ENCODE results near the gene KCNT1.

Gene KCNT1

GRCh38 chr9:135757356-135757755 lies 55.4 kb downstream of the KCNT1 start:
- TF ChIP-seq EZH2phosphoT487 (IDR thresholded peaks at IDR 0.05; ENCODE audit: low read depth): no peak
- no peak for TF ChIP-seq CTCF (IDR thresholded peaks at IDR 0.05; ENCODE audit: low read depth, low read length)
- H3K4me2 ChIP-seq (ENCODE audit: low read length): no peak overlapping the region

GRCh38 chr9:135758056-135758455 lies 56.1 kb downstream of the KCNT1 start:
- Histone ChIP-seq H3K4me1 (ENCODE audit: low read length) (peaks cover 13% of the 10 kb centered on the region), H2AFZ (ENCODE audit: low read depth, low read length) (no peak overlapping the region), H3K27me3 (ENCODE audit: low read depth, low read length) (no peaks in the 10 kb centered on the region), H3K4me3 (ENCODE audit: low read length) (no peak overlapping the region), H3K9ac (ENCODE audit: low read length) (no peak overlapping the region), H3K9me3 (ENCODE audit: insufficient read depth, low read length) (no peaks in the 10 kb centered on the region), H3K4me2 (ENCODE audit: low read length) (no peak overlapping the region), H4K20me1 (ENCODE audit: insufficient read depth, low read length) (no peaks in the 10 kb centered on the region), H3K36me3 (replicated peaks; ENCODE audit: low read depth, low read length) (no peaks in the 10 kb centered on the region), H3K27ac (ENCODE audit: low read length) (no peak overlapping the region), H3K79me2 (ENCODE audit: low read length) (no peaks in the 10 kb centered on the region)
- no peak for TF ChIP-seq EZH2phosphoT487 (IDR thresholded peaks at IDR 0.05; ENCODE audit: low read depth)

More at GRCh38 chr9:135757356-135757755, 55.4 kb downstream of the KCNT1 start:
- Histone ChIP-seq H3K27me3 (ENCODE audit: low read depth, low read length) (no peaks in the 10 kb centered on the region), H3K4me1 (ENCODE audit: low read length) (peaks cover 16% of the 10 kb centered on the region), H3K79me2 (ENCODE audit: low read length) (no peaks in the 10 kb centered on the region), H4K20me1 (ENCODE audit: insufficient read depth, low read length) (no peaks in the 10 kb centered on the region), H3K9me3 (ENCODE audit: insufficient read depth, low read length) (no peaks in the 10 kb centered on the region), H2AFZ (ENCODE audit: low read depth, low read length) (no peak overlapping the region), H3K36me3 (replicated peaks; ENCODE audit: low read depth, low read length) (no peaks in the 10 kb centered on the region), H3K4me3 (ENCODE audit: low read length) (no peak overlapping the region), H3K9ac (ENCODE audit: low read length) (no peak overlapping the region), H3K27ac (ENCODE audit: low read length) (no peak overlapping the region)

GRCh38 chr9:135758870-135759269 lies 56.9 kb downstream of the KCNT1 start:
- no peak overlapping the region for H2AFZ ChIP-seq (ENCODE audit: low read depth, low read length)
- no peak overlapping the region for H3K27ac ChIP-seq (ENCODE audit: low read length)
- no peaks in the 10 kb centered on the region for H3K9me3 ChIP-seq (ENCODE audit: insufficient read depth, low read length)
- H3K27me3 ChIP-seq (ENCODE audit: low read depth, low read length): no peaks in the 10 kb centered on the region
- no peak overlapping the region for H3K9ac ChIP-seq (ENCODE audit: low read length)
- H3K36me3 ChIP-seq (replicated peaks; ENCODE audit: low read depth, low read length): no peaks in the 10 kb centered on the region
- H3K4me3 ChIP-seq (ENCODE audit: low read length): no peak overlapping the region
- no peaks in the 10 kb centered on the region for H3K79me2 ChIP-seq (ENCODE audit: low read length)
- TF ChIP-seq CTCF (IDR thresholded peaks at IDR 0.05; ENCODE audit: low read depth, low read length): no peak
- TF ChIP-seq EZH2phosphoT487 (IDR thresholded peaks at IDR 0.05; ENCODE audit: low read depth): no peak
- H3K4me2 ChIP-seq (ENCODE audit: low read length): no peak overlapping the region
- H4K20me1 ChIP-seq (ENCODE audit: insufficient read depth, low read length): no peaks in the 10 kb centered on the region
- H3K4me1 ChIP-seq (ENCODE audit: low read length): peaks cover 13% of the 10 kb centered on the region

- no peak overlapping the region for H3K9ac ChIP-seq (ENCODE audit: low read length)
- TF ChIP-seq CTCF (IDR thresholded peaks at IDR 0.05; ENCODE audit: low read depth, low read length) (no peak), EZH2phosphoT487 (IDR thresholded peaks at IDR 0.05; ENCODE audit: low read depth) (no peak)
- peaks cover 4% of the 10 kb centered on the region for H3K4me1 ChIP-seq (ENCODE audit: low read length)
- H3K27ac ChIP-seq (ENCODE audit: low read length): no peak overlapping the region
- H3K27me3 ChIP-seq (ENCODE audit: low read depth, low read length): no peaks in the 10 kb centered on the region
- no peaks in the 10 kb centered on the region for H3K79me2 ChIP-seq (ENCODE audit: low read length)
- no peaks in the 10 kb centered on the region for H3K36me3 ChIP-seq (replicated peaks; ENCODE audit: low read depth, low read length)
- no peak overlapping the region for H3K4me2 ChIP-seq (ENCODE audit: low read length)
- H3K9me3 ChIP-seq (ENCODE audit: insufficient read depth, low read length): no peaks in the 10 kb centered on the region
- no peaks in the 10 kb centered on the region for H4K20me1 ChIP-seq (ENCODE audit: insufficient read depth, low read length)
- no peak overlapping the region for H2AFZ ChIP-seq (ENCODE audit: low read depth, low read length)
- no peak overlapping the region for H3K4me3 ChIP-seq (ENCODE audit: low read length)
Observed at GRCh38 chr9:135759676-135760300, 57.8 kb downstream of the KCNT1 start.

All from OCI-LY3 (cell line).